Measurements from ENCODE around the gene PRLH.
A peak's percentile ranks its signal among the peaks of the same experiment; 100 is the strongest.

PRLH gene, protein sequence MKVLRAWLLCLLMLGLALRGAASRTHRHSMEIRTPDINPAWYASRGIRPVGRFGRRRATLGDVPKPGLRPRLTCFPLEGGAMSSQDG

DNA sequence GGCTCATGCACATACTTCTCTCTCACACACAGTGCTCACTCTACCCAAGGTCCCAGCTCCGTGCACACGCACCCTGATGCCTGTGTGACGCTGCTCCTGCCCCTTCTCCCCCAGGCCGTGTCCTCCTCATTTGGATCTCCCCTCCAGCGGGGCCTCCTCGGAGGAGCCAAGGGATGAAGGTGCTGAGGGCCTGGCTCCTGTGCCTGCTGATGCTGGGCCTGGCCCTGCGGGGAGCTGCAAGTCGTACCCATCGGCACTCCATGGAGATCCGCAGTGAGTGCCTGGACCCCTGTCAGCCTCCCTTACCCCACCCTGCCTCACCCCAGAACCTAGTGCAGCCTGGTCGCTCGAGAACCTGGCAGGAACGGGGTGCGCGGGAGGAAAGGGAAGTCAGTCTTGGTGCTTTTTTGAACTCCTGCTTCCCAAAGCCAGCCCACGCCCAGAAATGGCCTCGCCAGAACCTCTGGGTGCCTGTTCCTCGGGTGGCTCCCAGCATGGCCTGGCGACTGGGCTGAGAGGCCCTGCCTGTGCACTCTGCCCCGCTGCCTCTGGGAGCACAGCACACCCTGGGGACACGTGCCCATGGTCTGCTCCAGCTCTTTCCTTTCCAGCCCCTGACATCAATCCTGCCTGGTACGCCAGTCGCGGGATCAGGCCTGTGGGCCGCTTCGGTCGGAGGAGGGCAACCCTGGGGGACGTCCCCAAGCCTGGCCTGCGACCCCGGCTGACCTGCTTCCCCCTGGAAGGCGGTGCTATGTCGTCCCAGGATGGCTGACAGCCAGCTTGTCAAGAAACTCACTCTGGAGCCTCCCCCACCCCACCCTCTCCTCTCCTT is at the start of gene PRLH:
Gene PRLH (plus strand): TSS at position 174 of the 835 bp plus-strand sequence. CDS start 0 bp downstream, at position 174.
- DNase-seq (ENCODE audit: low read depth), result no peak
- no peak within 1 kb of the TSS for H3K4me3 ChIP-seq (ENCODE audit: low read depth, low read length)

DNA sequence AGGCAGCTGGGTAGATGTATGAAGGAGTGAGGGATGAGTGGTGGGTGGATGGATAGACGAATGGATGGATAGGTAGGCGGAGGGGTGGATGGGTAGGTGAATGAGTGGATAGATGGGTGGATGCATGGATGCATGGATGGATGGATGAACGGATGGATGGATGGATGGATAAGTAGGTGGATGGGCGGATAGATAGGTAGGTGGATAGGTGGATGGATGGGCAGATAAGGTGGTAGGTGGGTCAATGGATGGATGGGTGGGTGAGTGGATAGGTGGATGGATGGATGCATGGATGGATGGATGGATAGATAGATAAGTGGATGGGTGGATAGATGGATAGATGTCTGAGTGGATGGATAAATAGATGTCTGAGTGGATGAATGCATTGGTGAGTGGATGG is 49.2 kb upstream of the PRLH start:
- no peak for DNase-seq (ENCODE audit: low read depth)
- H3K4me3 ChIP-seq (ENCODE audit: low read depth, low read length), result no peak overlapping the region

DNA sequence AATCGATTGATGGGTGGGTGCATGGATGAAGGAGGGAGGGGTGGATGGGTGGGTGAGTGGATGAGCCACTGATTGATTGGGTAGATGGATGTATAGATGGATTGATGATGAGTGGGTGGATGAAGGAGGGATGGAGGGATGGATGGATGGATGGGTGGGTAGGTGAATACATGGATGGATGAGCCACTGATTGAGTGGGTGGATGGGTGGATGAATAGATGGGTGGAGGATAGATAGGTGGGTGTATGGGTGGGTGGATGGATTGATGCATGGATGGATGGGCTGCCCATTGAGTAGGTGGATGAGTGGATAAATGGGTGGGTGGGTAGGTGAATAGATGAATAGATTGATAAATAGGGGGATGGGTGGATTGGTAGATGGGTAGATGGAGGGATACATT is 48.4 kb upstream of the PRLH start:
- no peak overlapping the region for H3K4me3 ChIP-seq (ENCODE audit: low read depth, low read length)
- no peak for DNase-seq (ENCODE audit: low read depth)

DNA sequence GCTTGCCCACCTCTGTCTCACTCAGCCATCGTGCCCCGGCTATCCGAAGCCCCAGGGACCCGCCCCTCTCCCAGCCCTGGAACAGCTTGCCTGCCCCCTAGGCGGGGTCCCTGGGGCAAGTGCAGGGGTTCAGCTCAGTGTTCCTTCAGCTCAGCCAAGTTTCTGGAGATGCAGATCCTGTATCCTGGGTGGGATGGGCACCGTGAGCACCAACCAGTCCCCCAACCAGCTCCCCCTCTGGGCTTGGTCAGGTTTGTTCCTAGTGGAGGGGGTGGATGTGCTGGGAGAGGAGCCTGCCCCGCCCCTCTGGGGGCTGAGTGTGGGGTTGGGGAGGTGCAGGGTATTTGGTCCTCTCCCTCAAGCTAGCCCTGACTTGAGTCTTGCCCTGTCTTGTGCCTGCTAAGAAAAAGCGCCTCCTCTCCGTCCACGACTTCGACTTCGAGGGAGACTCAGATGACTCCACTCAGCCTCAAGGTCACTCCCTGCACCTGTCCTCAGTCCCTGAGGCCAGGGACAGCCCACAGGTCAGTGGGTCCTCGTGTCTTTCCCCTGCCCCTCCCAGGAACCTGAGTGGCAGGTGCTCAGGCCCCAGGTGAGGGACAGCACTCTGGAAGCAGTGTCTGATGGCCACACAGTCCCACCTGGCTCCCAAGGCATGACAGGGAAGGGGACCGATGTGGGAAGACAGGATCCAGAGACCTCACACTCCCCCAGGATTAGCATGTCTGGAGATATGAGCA is 46.7 kb upstream of the PRLH start:
- no peak for DNase-seq (ENCODE audit: low read depth)
- no peak overlapping the region for H3K4me3 ChIP-seq (ENCODE audit: low read depth, low read length)

DNA sequence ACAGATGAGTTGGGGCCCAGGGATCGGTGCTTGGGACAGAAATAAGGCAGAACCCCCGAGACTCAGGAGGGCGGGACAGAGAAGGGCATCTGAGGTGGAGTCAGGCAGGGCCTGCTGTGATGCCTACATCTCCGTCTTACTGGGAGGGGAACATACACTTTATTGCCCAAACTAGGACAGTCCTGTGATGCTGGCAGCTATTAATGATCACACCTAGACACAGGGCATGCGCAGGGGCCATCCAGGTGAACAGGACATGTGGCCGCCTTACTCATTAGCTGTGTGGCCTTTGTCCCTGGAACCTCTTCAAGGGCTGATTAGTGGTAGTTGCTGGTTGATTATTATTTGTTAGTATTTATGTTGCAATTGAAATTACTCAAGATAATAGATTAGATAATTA is 46.1 kb upstream of the PRLH start:
- H3K4me3 ChIP-seq (ENCODE audit: low read depth, low read length), result no peak overlapping the region
- DNase-seq (ENCODE audit: low read depth), result no peak

DNA sequence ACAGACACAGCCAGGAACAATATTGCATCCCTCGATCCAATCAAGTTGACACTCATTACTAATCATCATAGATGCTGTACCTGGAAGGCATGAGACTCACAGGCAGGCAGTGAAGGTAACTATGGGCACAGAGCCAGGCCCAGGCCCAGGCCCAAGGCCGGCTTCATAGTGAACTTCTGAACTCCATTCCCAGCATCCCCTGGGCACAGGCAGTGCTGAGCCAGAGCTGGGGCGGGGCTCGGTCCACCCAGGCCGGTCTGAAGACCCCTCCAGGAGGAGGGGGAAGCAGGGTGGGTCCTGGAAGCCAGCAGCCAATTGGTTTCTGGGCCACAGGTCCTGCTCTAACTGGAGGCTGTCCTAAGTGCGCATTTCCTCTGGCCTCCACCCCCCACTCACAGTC is 41.7 kb upstream of the PRLH start:
- no peak for DNase-seq (ENCODE audit: low read depth)
- no peak overlapping the region for H3K4me3 ChIP-seq (ENCODE audit: low read depth, low read length)

DNA sequence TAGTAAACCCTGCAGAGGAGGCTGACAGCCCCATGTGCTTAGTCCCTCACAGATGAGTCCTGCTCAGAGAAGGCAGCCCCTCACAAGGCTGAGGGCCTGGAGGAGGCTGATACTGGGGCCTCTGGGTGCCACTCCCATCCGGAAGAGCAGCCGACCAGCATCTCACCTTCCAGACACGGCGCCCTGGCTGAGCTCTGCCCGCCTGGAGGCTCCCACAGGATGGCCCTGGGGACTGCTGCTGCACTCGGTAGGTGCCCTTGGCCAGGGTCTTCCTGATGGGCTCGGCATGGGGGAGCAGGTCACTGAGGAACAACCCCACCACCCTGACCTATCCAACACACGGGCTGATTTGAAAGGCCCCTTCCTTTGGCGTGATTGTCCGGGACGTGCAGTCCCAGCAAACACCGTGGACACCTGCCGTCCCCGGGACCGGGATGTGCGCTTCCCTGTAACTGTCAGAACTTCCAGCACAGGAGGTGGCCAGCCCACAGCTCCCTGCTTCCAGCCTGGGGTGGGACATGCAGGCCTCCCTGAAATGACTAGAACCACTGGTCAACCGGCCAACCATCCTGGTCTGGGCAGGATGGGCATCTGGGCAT is 40.7 kb upstream of the PRLH start:
- no peak for DNase-seq (ENCODE audit: low read depth)
- H3K4me3 ChIP-seq (ENCODE audit: low read depth, low read length), result no peak overlapping the region

DNA sequence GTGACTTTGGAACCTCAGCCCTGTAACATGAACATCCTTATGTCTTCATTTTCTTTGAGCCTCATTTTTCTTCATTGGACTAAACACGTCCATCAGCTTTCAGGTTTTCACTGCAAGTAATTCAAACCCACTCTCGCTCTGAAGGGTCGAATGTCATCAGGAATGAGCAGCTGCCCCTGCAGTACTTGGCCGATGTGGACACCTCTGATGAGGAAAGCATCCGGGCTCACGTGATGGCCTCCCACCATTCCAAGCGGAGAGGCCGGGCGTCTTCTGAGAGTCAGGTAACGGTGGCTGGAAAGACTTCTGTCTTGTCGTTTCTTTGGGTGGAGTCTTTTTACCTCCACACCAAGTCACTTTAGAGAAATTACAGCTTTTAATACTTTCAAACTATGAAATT is 39.1 kb upstream of the PRLH start:
- no peak for DNase-seq (ENCODE audit: low read depth)
- H3K4me3 ChIP-seq (ENCODE audit: low read depth, low read length), result no peak overlapping the region

DNA sequence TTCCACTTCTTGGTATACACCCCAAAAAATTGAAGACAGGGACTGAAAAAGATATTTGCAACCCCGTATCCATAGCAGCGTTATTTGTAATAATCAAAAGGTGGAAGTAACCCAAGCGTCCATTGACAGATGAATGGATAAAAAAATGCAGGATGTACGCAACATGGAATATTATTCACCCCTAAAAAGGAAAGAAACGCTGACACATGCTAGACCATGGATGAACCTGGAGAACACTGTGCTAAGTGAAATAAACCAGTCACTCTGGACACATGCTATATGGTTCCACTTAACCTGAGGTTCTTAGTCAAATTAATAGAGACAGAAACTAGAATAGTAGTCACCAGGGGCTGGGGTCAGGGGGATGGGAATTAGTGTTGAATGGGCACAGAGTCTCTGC is 38.6 kb upstream of the PRLH start:
- H3K4me3 ChIP-seq (ENCODE audit: low read depth, low read length), result no peak overlapping the region
- no peak for DNase-seq (ENCODE audit: low read depth)

DNA sequence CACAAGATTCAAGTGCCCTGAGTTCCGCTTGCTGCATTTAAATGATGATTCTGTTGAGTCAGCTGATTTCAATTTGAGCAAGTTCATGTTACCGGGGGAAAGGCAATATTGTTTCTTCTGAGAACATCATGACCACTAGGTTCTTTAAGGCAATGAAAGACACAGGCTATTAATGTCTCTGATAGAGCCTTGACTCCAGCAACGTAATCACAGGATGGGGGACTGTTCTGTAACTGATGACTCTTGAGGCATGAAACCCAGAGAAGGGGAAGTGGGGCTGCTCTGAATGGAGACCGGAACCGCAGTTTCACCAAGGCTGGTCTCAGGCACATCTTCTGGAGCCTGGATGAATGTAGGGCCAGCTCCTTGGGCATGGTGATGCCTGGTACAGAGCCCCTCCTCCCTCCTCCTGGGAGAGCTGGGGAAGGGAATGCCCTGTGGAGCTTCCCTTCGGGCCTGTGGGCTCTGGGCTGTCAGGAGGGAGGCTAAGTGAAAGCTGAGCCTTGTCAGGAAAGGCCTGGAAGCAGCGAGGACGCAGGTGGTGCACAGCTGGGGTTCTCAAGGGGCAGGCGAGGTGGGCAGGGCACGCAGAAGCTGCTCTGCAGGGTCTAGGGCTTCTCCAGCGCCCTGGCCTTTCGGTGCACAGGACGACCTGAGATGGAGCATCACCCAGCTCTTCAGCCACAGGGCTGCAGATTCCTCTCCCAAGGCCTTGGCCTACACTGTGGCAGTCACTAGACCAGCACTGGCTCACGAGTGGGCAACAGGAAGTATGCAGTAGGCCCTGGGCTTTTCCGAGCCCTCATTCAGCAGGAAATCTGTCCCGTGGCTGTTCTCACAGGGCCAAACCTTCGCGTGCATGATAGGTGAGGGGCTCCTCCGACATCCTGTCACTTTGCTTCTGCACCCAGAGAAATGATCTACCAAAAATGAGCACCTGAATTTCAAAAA is 36.6 kb upstream of the PRLH start:
- no peak overlapping the region for H3K4me3 ChIP-seq (ENCODE audit: low read depth, low read length)
- DNase-seq (ENCODE audit: low read depth), result no peak

DNA sequence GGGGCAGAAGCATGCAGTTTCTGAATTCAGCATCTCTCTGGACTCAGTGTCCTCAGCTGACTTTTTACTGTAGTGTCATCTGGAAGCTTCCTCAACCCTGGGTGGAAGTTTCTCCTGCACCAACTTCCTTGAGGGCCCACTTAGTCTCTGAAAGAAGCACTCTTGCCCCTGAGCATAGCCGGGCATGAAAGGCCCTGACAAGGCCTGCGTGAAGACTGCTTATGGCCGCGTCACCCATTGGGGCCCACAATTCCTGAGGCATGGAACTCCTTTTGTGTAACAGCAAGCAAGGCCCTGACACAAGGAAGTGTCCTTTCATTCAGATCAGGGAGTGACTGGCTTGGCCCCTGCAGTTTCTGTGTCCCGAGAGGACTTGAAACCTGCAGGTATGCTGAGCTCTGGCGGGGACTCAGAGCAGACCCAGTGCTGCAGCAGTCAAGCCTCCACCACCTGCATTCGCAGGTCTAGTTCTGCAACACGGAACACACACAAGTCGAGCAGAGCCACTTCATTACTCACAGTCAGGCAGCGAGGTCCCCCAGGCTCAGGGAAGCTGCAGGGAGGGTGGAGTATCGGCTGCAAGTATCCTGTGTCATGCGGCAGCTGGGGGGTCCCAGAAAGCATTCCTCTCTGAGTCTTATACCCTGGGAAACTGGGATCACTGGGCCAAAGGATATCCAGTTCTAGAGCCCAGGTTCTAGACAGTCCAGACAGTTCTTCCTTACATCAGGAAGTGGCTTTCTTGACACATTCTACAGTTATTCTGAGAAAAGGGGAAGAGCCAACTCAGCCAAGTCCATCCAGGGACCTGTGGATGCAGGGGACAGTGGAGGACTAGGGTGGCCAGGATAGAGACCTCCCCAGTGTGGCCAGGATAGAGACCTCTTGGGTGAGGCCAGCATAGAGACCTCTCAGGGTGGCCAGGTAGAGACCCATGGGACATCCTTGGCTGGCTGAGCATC is 35.6 kb upstream of the PRLH start:
- DNase-seq (ENCODE audit: low read depth), result no peak
- H3K4me3 ChIP-seq (ENCODE audit: low read depth, low read length), result no peak overlapping the region

DNA sequence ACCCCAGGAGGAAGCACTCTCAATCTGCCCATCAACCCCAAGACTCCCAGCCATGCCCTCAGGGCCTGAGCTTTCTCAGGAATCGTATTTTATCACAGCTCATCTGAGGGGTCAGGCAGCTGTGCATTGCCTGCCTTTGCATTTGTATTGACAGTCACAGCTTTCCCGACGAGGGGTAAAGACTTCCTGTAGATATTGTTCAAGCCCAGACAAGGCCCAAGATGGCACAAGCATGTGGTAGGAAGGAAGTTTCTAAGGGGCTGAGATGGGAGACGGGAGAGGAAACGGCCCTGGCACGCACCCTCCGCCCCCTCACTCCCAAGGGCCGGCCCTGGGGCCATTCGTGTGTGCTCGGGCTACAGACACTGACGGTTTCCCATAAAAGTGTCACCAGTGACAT is 34.2 kb upstream of the PRLH start:
- H3K4me3 ChIP-seq (ENCODE audit: low read depth, low read length), result no peak overlapping the region
- DNase-seq (ENCODE audit: low read depth), result no peak

DNA sequence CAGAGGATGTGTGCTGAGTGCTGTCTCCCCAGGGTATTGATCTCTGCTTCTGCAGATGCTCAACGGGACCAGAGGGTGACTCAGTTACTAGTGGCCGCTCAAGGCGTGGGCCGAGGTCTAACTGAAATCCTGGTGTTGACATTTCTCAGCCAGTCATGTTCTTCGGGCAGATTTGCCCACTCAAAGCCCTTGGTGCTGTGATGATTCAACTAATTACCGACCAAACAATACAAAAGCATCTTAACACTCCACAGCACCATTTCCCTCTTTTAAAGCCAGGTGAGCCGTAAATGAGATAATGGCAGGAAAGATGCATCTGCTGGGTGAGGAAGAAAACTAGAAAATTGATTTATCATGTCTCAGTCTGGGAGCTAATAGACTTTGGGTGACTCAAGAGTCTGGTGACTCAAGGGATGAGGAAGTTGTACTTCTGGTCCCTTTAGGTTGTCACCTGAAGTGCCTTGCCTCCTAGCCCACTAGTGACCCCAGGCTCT is 32.7 kb upstream of the PRLH start:
- no peak overlapping the region for H3K4me3 ChIP-seq (ENCODE audit: low read depth, low read length)
- DNase-seq (ENCODE audit: low read depth), result peak; percentile 60

DNA sequence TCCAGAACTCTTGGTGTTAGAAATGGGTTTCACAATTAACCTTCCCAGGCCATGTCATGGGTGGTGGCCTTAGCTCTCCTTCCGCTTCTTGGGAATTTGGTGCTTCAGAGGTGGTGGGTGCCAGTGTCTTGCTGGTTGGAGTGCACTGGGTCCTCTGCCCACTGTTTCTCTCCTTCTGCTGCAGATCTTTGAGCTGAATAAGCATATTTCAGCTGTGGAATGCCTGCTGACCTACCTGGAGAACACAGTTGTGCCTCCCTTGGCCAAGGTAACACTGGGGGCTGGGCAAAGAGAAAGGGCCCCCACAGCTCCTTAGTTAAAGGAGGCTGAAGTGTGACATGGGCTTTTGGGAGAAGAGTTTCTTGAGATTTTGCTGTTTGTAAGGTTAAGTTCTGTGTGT is 32.0 kb upstream of the PRLH start:
- no peak overlapping the region for H3K4me3 ChIP-seq (ENCODE audit: low read depth, low read length)
- DNase-seq (ENCODE audit: low read depth), result no peak

DNA sequence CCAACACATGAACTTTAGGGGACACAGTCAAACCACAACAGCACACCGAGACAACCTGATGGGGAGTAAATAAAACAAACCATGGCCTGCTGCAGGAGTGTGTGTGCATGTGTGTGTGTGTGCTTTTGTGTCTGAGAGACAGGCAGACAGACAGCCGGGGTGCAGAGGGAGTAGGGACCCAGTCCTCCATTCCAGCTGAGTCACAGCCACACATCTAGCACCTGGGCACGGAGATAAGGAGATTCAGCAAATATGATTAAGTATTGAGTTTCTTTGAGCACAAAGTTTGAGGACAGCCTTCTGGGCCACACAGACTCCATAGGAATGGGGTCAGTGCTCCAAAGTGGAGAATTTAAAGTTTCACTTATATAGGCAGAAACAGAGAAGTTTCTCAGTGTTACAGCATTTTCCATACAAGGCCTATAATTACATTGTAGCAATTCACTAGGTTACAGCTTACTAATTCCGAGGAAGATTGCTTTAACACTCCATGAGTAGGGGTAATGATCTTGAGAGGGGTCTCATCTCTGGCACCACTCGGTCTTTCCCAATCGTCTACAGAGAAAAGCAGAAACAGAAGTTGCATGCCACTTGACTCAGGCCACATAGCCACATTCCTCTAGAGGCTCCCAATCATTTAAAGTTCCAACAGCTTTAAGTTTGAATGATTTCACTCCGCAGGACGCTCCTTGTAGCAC is 30.8 kb upstream of the PRLH start:
- DNase-seq (ENCODE audit: low read depth), result no peak
- no peak overlapping the region for H3K4me3 ChIP-seq (ENCODE audit: low read depth, low read length)

DNA sequence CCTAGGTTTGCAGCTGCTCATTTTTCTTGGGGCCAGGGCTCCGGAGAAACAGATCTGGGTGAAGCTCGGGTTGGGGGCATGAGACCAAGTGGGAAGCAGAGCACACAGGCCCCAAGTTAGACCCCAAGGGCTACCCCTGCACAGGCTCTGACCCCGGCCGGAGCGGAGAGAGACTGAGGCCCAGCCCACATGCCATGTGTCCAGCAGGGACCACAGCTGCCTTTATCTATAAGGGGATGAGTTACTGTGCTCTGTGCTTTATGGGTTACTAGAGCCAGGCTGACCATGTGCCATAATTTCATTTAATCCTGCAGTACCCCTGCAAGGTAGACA is 30.3 kb upstream of the PRLH start:
- H3K4me3 ChIP-seq (ENCODE audit: low read depth, low read length), result no peak overlapping the region
- DNase-seq (ENCODE audit: low read depth), result no peak

DNA sequence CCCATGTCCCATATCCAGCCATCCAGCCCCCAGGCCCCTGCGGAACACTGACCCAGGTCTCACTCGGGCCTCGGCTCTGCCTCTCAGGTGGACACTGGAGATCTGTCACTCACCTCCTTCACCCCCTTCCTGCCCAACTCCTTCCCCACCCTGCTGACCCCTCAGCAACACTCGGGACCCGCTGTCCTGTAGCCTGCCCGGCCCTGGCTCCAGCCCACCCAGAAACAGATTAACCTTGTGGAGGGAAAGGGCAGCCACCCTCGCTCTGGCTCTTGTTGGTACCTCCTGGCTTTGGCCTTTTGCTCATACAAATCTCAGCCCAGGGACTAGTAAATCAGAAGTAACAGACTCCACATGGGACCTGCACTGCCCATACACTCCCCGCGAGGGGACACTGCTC is 29.8 kb upstream of the PRLH start:
- no peak overlapping the region for H3K4me3 ChIP-seq (ENCODE audit: low read depth, low read length)
- no peak for DNase-seq (ENCODE audit: low read depth)
